ENCODE data around the gene SPATA32. TPM values are rescaled to one million over a fixed set of nuclear protein-coding genes. Genes with fewer than 3 reads are reported as not detected.

The SPATA32 gene
- total and polyA plus RNA-seq, 8 donors, result 0.13 to 0.69 (median 0.44) TPM; not detected in 2

DNA sequence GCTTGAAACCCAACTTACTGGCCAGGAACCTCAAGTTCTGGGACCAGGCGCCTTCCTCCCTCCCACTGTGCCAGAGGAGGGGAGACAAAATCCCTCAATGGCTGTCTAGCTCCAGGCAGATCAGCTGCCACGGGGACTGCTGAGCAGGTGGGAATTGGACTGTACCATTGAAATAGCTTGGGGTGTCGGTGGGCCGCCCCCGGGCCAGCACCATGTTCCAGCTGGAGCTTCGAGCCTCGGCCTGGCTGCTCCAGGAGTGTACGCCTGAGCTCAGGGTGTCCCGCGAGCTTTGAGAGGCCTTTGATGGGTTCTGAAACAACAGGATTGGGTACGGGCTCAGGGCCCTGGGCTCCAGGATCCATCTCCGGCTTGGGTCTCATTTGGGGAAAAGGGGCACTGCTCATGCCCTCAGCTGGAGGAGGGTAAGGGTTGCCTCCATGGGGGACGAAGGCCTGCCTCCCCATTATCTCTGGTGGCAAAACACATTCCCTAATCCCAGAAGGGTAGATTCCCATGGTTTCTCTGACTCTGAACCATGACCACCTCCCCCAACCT is 4.6 kb upstream of the SPATA32 start:
- Histone ChIP-seq H3K4me1 (peaks cover 6 to 23% of the 10 kb centered on the region in 2 donors), H3K36me3 (peaks cover 0 to 83% of the 10 kb centered on the region in 2 donors), H3K27ac (no peak overlapping the region), H3K9me3 (no peaks in the 10 kb centered on the region), H3K27me3 (no peaks in the 10 kb centered on the region), H3K4me3 (no peak overlapping the region)
- ATAC-seq (no peak), DNase-seq (no peak)
- intact Hi-C loops (cut with DNase I), result no loop called here
- TF ChIP-seq CTCF (IDR thresholded peaks at IDR 0.05), result no peak

DNA sequence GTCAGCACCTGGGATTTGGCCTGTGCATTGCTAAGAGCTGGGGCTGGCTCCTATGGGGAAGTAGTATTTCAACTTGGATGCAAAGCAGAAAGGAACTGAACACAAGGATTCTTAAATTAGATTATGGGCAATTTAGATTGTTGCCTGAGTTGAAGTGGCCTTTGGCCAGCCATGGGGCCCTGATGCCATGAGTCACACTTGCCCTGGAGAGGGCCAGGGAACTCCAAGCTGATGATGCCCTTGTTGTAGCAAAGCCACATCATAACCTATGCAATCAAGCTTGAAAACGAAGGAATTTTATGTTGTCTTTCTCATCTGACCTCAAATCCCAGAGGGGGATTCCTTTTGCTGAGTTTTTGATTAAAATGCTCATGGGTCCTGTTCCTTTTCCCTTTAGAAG is 3.9 kb upstream of the SPATA32 start:
- DNase-seq (peak in 1 of 4 donors; percentile 46), ATAC-seq (peak; percentile 51)
- Histone ChIP-seq H3K36me3 (peaks cover 0 to 78% of the 10 kb centered on the region in 2 donors), H3K27ac (no peak overlapping the region), H3K4me3 (no peak overlapping the region), H3K9me3 (no peaks in the 10 kb centered on the region), H3K27me3 (no peaks in the 10 kb centered on the region), H3K4me1 (peaks cover 6 to 27% of the 10 kb centered on the region in 2 donors)
- TF ChIP-seq CTCF (IDR thresholded peaks at IDR 0.05), result no peak
- intact Hi-C loops (cut with DNase I), result no loop called here

DNA sequence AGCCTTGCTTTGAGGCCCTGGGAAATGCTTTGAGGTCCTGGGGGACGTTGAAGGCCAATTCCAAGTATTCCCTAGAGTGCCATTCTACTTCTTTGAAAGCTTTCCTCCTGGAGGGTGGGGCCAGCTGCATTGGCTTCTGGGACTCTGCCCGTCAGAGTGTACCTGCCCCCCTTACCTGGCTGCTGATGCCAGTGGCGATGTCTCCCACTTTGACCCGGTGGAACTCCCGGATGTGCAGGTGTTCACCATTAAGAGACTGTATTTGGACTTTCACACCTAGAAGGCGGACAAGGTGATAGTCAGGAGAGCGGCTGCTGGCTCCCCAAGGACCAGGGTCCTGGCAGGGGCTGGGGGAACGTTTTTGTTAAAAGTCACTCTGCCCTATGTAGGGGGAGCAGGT is 3.1 kb upstream of the SPATA32 start:
- ATAC-seq (no peak), DNase-seq (peak in 1 of 4 donors; percentile 32)
- H3K27ac ChIP-seq, result no peak overlapping the region
- H3K4me1 ChIP-seq, result peaks cover 6 to 27% of the 10 kb centered on the region in 2 donors
- H3K27me3 ChIP-seq, result no peaks in the 10 kb centered on the region
- intact Hi-C loops (cut with DNase I), result no loop called here
- no peaks in the 10 kb centered on the region for H3K9me3 ChIP-seq
- H3K36me3 ChIP-seq, result peaks cover 0 to 70% of the 10 kb centered on the region in 2 donors
- TF ChIP-seq CTCF (IDR thresholded peaks at IDR 0.05), result no peak
- H3K4me3 ChIP-seq, result no peak overlapping the region

- Histone ChIP-seq H3K4me3 (no peak overlapping the region), H3K27ac (no peak overlapping the region), H3K27me3 (no peaks in the 10 kb centered on the region), H3K4me1 (peaks cover 6 to 27% of the 10 kb centered on the region in 2 donors), H3K36me3 (peaks cover 0 to 64% of the 10 kb centered on the region in 2 donors), H3K9me3 (no peaks in the 10 kb centered on the region)
- intact Hi-C loops (cut with DNase I), result no loop called here
- ATAC-seq, result no peak
- TF ChIP-seq CTCF (IDR thresholded peaks at IDR 0.05), result no peak
- DNase-seq, result no peak
Measured at GRCh38 chr17:45264430-45264829, 2.5 kb upstream of the SPATA32 start.

- Histone ChIP-seq H3K4me1 (peaks cover 6 to 27% of the 10 kb centered on the region in 2 donors), H3K27ac (peak overlapping the region in 1 of 2 donors; percentile 3), H3K4me3 (no peak overlapping the region), H3K27me3 (no peaks in the 10 kb centered on the region), H3K36me3 (peaks cover 0 to 55% of the 10 kb centered on the region in 2 donors), H3K9me3 (no peaks in the 10 kb centered on the region)
- intact Hi-C loops (cut with DNase I), result no loop called here
- no peak for TF ChIP-seq CTCF (IDR thresholded peaks at IDR 0.05)
- DNase-seq, result no peak
- no peak for ATAC-seq
Measured at GRCh38 chr17:45263477-45263860, 1.6 kb upstream of the SPATA32 start.
